Natural killer cell treated with Interleukin-12 subunit alpha and Interleukin-12 subunit beta and Interleukin-15 and Interleukin-18, amount 100 ng/mL, for 72 hours (primary cell): Measurements from ENCODE around the gene PDE9A. TPM values are rescaled to one million over a fixed set of nuclear protein-coding genes. Genes with fewer than 3 reads are reported as not detected.

Experiments
- ATAC-seq, 2 donors: fragments of 150-1000 bp; cut with Tn5 transposase in 1 of 2; sonication (Bioruptor Pico), chemical (Tn5 transposase) in 1 of 2; 2 replicates each; pipeline ENCODE4 v1.10.0; 2021
- DNase-seq: peaks from one replicate; pipeline ENCODE4 v3.0.0; 2022; ENCODE audit warnings: low spot score
- H3K27ac Mint-ChIP-seq, 2 donors: 1 replicate in 1 of 2; 2 replicates in 1 of 2; pipeline ENCODE4 v1.8.0; 2022; ENCODE audit warnings: mixed read lengths in 2 of 2, mild to moderate bottlenecking in 1 of 2, moderate library complexity in 1 of 2
- H3K27me3 Mint-ChIP-seq, 2 donors: 1 replicate in 1 of 2; 2 replicates in 1 of 2; pipeline ENCODE4 v1.8.0; 2022; ENCODE audit warnings: mixed read lengths in 2 of 2
- H3K36me3 Mint-ChIP-seq: one replicate; pipeline ENCODE4 v1.8.0; 2022; ENCODE audit warnings: mixed read lengths
- H3K4me1 Mint-ChIP-seq, 2 donors: 1 replicate in 1 of 2; 2 replicates in 1 of 2; pipeline ENCODE4 v1.8.0; 2022; ENCODE audit warnings: low read depth in 2 of 2, mixed read lengths in 2 of 2, mild to moderate bottlenecking in 1 of 2
- H3K4me3 Mint-ChIP-seq: one replicate; pipeline ENCODE4 v1.8.0; 2022; ENCODE audit warnings: mixed read lengths
- H3K9me3 Mint-ChIP-seq: 2 replicates; pipeline ENCODE4 v1.8.0; 2022; ENCODE audit warnings: mixed read lengths
- total RNA-seq, 2 donors: library from RNA; stranded (reverse); gene quantifications; one replicate each; pipeline ENCODE4 v1.2.3, GENCODE V29; 2022

PDE9A gene
- total RNA-seq, 2 donors from 2014 or later: 1.4 to 2.2 TPM

- Mint-ChIP-seq H3K4me3 (no peak overlapping the region), H3K9me3 (no peaks in the 10 kb centered on the region), H3K36me3 (no peaks in the 10 kb centered on the region), H3K4me1 (peaks cover 7 to 16% of the 10 kb centered on the region in 2 donors), H3K27me3 (peaks cover 0 to 17% of the 10 kb centered on the region in 2 donors), H3K27ac (no peak overlapping the region)
- no peak for DNase-seq
- ATAC-seq: no peak
These were observed 78.6 kb downstream of the PDE9A start for GRCh38 chr21:42732033-42732410.

GRCh38 chr21:42733037-42733627 lies 79.7 kb downstream of the PDE9A start:
- H3K27me3 Mint-ChIP-seq: peaks cover 0 to 10% of the 10 kb centered on the region in 2 donors
- peaks cover 7 to 22% of the 10 kb centered on the region in 2 donors for H3K4me1 Mint-ChIP-seq
- no peak for ATAC-seq
- no peak overlapping the region for H3K4me3 Mint-ChIP-seq
- H3K36me3 Mint-ChIP-seq: no peaks in the 10 kb centered on the region
- H3K27ac Mint-ChIP-seq: no peak overlapping the region
- no peaks in the 10 kb centered on the region for H3K9me3 Mint-ChIP-seq
- no peak for DNase-seq

GRCh38 chr21:42733874-42734273 lies 80.5 kb downstream of the PDE9A start:
- no peak overlapping the region for H3K4me3 Mint-ChIP-seq
- peaks cover 7 to 27% of the 10 kb centered on the region in 2 donors for H3K4me1 Mint-ChIP-seq
- no peaks in the 10 kb centered on the region for H3K9me3 Mint-ChIP-seq
- H3K27me3 Mint-ChIP-seq: peaks cover 0 to 10% of the 10 kb centered on the region in 2 donors
- H3K36me3 Mint-ChIP-seq: no peaks in the 10 kb centered on the region
- ATAC-seq (no peak), DNase-seq (no peak)
- peak overlapping the region in 1 of 2 donors; percentile 28 for H3K27ac Mint-ChIP-seq

- H3K27ac Mint-ChIP-seq: peak overlapping the region in 1 of 2 donors; percentile 10
- no peak for ATAC-seq
- no peaks in the 10 kb centered on the region for H3K9me3 Mint-ChIP-seq
- peaks cover 7 to 27% of the 10 kb centered on the region in 2 donors for H3K4me1 Mint-ChIP-seq
- peaks cover 2 to 5% of the 10 kb centered on the region in 2 donors for H3K27me3 Mint-ChIP-seq
- DNase-seq: no peak
- H3K4me3 Mint-ChIP-seq: no peak overlapping the region
- no peaks in the 10 kb centered on the region for H3K36me3 Mint-ChIP-seq
These were observed 81.0 kb downstream of the PDE9A start for GRCh38 chr21:42734323-42734971.

- Mint-ChIP-seq H3K4me1 (peaks cover 7 to 22% of the 10 kb centered on the region in 2 donors), H3K27ac (no peak overlapping the region), H3K9me3 (no peaks in the 10 kb centered on the region), H3K36me3 (no peaks in the 10 kb centered on the region), H3K4me3 (no peak overlapping the region), H3K27me3 (peaks cover 0 to 3% of the 10 kb centered on the region in 2 donors)
- DNase-seq (no peak), ATAC-seq (no peak)
These were observed 81.6 kb downstream of the PDE9A start for GRCh38 chr21:42735061-42735460.

- ATAC-seq (no peak), DNase-seq (no peak)
- Mint-ChIP-seq H3K27ac (no peak overlapping the region), H3K4me3 (no peak overlapping the region), H3K9me3 (no peaks in the 10 kb centered on the region), H3K36me3 (no peaks in the 10 kb centered on the region), H3K4me1 (peaks cover 7 to 22% of the 10 kb centered on the region in 2 donors), H3K27me3 (peaks cover 0 to 3% of the 10 kb centered on the region in 2 donors)
These were observed 82.5 kb downstream of the PDE9A start for GRCh38 chr21:42735944-42736343.

GRCh38 chr21:42736646-42737350 lies 83.4 kb downstream of the PDE9A start:
- no peak overlapping the region for H3K27ac Mint-ChIP-seq
- no peak for DNase-seq
- peaks cover 0 to 3% of the 10 kb centered on the region in 2 donors for H3K27me3 Mint-ChIP-seq
- no peaks in the 10 kb centered on the region for H3K9me3 Mint-ChIP-seq
- H3K4me3 Mint-ChIP-seq: no peak overlapping the region
- no peaks in the 10 kb centered on the region for H3K36me3 Mint-ChIP-seq
- peaks cover 7 to 22% of the 10 kb centered on the region in 2 donors for H3K4me1 Mint-ChIP-seq
- ATAC-seq: no peak

GRCh38 chr21:42737951-42738590 lies 84.7 kb downstream of the PDE9A start:
- no peaks in the 10 kb centered on the region for H3K36me3 Mint-ChIP-seq
- H3K27ac Mint-ChIP-seq: peak overlapping the region; percentile 82 to 86
- no peaks in the 10 kb centered on the region for H3K9me3 Mint-ChIP-seq
- peaks cover 7 to 22% of the 10 kb centered on the region in 2 donors for H3K4me1 Mint-ChIP-seq
- DNase-seq (no peak), ATAC-seq (peak in 1 of 2 donors; percentile 83)
- peak overlapping the region; percentile 56 for H3K4me3 Mint-ChIP-seq
- peaks cover 0 to 3% of the 10 kb centered on the region in 2 donors for H3K27me3 Mint-ChIP-seq

GRCh38 chr21:42739061-42739931 lies 85.9 kb downstream of the PDE9A start:
- Mint-ChIP-seq H3K9me3 (no peaks in the 10 kb centered on the region), H3K4me3 (no peak overlapping the region), H3K27ac (peak overlapping the region in 1 of 2 donors; percentile 86), H3K36me3 (no peaks in the 10 kb centered on the region), H3K4me1 (peaks cover 4 to 16% of the 10 kb centered on the region in 2 donors), H3K27me3 (peaks cover 0 to 3% of the 10 kb centered on the region in 2 donors)
- ATAC-seq (no peak), DNase-seq (no peak)

GRCh38 chr21:42740405-42740909 lies 87.0 kb downstream of the PDE9A start:
- no peak overlapping the region for H3K27ac Mint-ChIP-seq
- H3K36me3 Mint-ChIP-seq: no peaks in the 10 kb centered on the region
- H3K9me3 Mint-ChIP-seq: no peaks in the 10 kb centered on the region
- no peak overlapping the region for H3K4me3 Mint-ChIP-seq
- ATAC-seq (no peak), DNase-seq (no peak)
- H3K27me3 Mint-ChIP-seq: peaks cover 0 to 3% of the 10 kb centered on the region in 2 donors
- peaks cover 0 to 11% of the 10 kb centered on the region in 2 donors for H3K4me1 Mint-ChIP-seq

GRCh38 chr21:42741066-42741465 lies 87.6 kb downstream of the PDE9A start:
- H3K27me3 Mint-ChIP-seq: peaks cover 0 to 3% of the 10 kb centered on the region in 2 donors
- no peak for DNase-seq
- peaks cover 2 to 11% of the 10 kb centered on the region in 2 donors for H3K4me1 Mint-ChIP-seq
- H3K4me3 Mint-ChIP-seq: no peak overlapping the region
- no peaks in the 10 kb centered on the region for H3K36me3 Mint-ChIP-seq
- no peak for ATAC-seq
- no peaks in the 10 kb centered on the region for H3K9me3 Mint-ChIP-seq
- no peak overlapping the region for H3K27ac Mint-ChIP-seq

- no peak overlapping the region for H3K4me3 Mint-ChIP-seq
These were observed 91.4 kb downstream of the PDE9A start for GRCh38 chr21:42744520-42745445.

More at GRCh38 chr21:42744520-42745445, 91.4 kb downstream of the PDE9A start:
- Mint-ChIP-seq H3K27ac (no peak overlapping the region), H3K9me3 (no peaks in the 10 kb centered on the region), H3K27me3 (no peaks in the 10 kb centered on the region), H3K4me1 (peaks cover 8 to 12% of the 10 kb centered on the region in 2 donors), H3K36me3 (no peaks in the 10 kb centered on the region)
- DNase-seq (no peak), ATAC-seq (no peak)
